ENCODE results near the gene SHKBP1.
A peak's percentile ranks its signal among the peaks of the same experiment; 100 is the strongest.

The SHKBP1 gene

DNA sequence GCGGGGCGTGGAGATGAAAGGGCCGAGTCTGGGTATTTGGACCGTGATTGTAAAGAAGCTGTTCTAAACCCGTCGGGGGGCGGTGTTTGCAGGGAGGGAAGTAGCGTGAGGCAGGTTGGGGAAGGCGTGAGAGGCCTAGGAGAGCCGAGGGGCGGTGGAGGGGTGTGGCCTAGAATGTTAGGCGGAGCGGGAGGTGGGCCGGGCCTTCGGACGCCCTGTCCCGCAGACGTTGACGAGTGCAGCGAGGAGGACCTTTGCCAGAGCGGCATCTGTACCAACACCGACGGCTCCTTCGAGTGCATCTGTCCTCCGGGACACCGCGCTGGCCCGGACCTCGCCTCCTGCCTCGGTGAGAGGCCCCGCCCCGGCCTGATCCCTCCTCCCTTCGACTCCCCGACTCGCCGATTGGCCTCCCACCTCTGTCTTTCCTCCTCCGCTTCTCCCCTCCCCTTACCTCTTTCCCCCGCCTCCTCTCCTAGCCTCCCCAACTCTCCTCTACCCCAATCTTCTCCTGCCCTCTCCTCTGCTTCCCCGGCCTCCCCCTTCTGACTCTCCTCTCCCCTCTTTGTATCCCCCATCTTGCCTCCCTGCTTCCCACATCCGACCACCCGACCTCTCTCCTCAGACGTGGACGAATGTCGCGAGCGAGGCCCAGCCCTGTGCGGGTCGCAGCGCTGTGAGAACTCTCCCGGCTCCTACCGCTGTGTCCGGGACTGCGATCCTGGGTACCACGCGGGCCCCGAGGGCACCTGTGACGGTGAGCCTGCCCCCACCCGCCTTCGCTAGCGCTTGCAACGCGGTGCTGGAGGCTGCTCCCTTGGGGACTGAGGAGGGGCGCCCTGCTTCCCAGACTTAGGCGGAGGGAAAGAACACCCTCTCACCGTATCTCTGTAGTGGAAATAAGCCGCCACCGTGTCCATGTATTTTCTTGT is 37.3 kb downstream of the SHKBP1 start:
- peak; percentile 62 for DNase-seq (ENCODE audit: low read depth)
- peak overlapping the region; percentile 80 for H3K4me3 ChIP-seq (ENCODE audit: low read depth, low read length)
- TF ChIP-seq, protein P1, sequence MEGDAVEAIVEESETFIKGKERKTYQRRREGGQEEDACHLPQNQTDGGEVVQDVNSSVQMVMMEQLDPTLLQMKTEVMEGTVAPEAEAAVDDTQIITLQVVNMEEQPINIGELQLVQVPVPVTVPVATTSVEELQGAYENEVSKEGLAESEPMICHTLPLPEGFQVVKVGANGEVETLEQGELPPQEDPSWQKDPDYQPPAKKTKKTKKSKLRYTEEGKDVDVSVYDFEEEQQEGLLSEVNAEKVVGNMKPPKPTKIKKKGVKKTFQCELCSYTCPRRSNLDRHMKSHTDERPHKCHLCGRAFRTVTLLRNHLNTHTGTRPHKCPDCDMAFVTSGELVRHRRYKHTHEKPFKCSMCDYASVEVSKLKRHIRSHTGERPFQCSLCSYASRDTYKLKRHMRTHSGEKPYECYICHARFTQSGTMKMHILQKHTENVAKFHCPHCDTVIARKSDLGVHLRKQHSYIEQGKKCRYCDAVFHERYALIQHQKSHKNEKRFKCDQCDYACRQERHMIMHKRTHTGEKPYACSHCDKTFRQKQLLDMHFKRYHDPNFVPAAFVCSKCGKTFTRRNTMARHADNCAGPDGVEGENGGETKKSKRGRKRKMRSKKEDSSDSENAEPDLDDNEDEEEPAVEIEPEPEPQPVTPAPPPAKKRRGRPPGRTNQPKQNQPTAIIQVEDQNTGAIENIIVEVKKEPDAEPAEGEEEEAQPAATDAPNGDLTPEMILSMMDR (IDR thresholded peaks at IDR 0.05; ENCODE audit: low read depth, low read length, missing control alignments) = no peak

DNA sequence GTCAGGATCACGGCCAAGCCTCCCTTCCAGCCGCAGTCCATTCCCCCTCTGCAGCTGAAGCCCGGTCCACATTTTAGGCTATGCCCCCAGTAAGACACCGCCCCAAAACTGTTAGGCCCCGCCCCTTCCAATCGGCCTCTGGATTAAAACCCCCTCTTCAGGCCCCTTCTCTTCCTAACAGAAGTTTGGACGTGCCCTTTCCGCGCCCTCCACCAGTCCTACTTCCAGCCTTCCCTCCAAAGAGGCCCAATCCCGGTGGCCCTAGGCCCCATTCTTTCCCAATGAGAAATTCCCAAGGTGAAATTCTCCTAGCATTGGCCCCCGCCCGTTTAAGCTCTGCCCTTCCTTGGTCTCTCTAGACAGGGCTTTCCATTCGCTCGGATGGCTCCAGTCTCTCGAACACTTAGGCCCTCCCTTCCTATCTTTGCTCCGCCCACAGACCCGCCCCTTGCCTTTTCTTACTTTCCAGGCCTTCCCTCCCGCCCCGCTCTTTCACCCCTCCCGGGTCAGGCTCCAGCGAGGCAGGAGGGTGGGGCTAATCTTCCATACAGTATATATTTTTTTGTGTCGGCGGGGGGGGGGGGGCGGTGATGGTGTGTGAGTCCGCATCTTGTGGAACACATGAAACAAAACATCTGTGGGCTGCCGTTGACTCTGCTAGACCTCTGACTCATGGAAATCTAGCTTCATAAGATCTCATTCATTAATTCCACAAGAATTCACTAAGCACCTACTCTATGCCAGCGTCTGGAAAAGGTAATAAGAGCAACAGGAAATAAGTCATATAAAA is 38.1 kb downstream of the SHKBP1 start:
- DNase-seq (ENCODE audit: low read depth) = no peak
- TF ChIP-seq, protein P1 (IDR thresholded peaks at IDR 0.05; ENCODE audit: low read depth, low read length, missing control alignments) = no peak
- peak overlapping the region; percentile 80 for H3K4me3 ChIP-seq (ENCODE audit: low read depth, low read length)

DNA sequence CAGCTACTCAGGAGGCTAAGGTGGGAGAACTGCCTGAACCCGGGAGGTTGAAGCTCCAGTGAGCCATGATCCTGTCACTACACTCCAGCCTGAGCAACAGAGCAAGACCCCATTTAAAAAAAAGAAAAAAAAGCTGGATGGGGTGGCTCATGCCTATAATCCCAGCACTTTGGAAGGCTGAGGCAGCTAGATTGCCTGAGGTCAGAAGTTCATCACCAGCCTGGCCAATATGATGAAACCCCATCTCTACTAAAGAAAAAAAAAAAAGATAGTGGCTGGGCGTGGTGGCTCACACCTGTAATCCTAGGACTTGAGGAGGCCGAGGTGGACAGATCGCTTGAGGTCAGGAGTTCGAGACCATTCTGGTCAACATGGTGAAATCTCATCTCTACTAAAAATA is 39.5 kb downstream of the SHKBP1 start:
- DNase-seq (ENCODE audit: low read depth) = no peak
- TF ChIP-seq, protein P1 (IDR thresholded peaks at IDR 0.05; ENCODE audit: low read depth, low read length, missing control alignments) = no peak
- H3K4me3 ChIP-seq (ENCODE audit: low read depth, low read length) = no peak overlapping the region

DNA sequence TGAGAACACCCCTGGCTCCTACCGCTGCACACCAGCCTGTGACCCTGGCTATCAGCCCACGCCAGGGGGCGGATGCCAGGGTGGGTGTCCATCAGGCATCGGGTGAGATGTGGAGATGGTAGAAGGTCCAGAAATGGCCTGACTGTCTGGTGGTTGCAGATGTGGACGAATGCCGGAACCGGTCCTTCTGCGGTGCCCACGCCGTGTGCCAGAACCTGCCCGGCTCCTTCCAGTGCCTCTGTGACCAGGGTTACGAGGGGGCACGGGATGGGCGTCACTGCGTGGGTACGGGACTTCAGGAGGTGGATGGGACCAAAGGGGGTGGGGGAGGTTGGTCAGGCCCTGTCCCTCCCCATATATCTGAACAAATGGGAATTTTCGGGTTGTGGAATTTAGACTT is 40.3 kb downstream of the SHKBP1 start:
- no peak overlapping the region for H3K4me3 ChIP-seq (ENCODE audit: low read depth, low read length)
- TF ChIP-seq, protein P1 (IDR thresholded peaks at IDR 0.05; ENCODE audit: low read depth, low read length, missing control alignments) = no peak
- DNase-seq (ENCODE audit: low read depth) = no peak

DNA sequence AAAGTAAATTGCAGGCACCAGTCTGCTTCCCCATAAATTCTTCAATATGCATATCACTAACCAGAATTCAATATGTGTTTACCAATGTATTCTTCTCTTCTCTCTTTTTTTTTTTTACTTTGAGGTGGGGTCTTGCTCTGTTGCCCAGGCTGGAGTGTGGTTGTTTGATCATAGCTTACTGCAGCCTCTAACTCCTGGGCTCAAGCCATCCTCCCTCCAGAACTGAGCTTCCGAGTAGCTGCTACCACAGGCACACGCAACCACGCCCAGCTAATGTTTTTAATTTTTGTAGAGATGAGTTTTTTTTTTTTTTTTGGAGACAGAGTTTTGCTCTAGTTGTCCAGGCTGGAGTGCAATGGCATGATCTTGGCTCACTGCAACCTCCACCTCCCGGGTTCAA is 41.3 kb downstream of the SHKBP1 start:
- no peak for DNase-seq (ENCODE audit: low read depth)
- H3K4me3 ChIP-seq (ENCODE audit: low read depth, low read length) = no peak overlapping the region
- TF ChIP-seq, protein P1 (IDR thresholded peaks at IDR 0.05; ENCODE audit: low read depth, low read length, missing control alignments) = no peak

DNA sequence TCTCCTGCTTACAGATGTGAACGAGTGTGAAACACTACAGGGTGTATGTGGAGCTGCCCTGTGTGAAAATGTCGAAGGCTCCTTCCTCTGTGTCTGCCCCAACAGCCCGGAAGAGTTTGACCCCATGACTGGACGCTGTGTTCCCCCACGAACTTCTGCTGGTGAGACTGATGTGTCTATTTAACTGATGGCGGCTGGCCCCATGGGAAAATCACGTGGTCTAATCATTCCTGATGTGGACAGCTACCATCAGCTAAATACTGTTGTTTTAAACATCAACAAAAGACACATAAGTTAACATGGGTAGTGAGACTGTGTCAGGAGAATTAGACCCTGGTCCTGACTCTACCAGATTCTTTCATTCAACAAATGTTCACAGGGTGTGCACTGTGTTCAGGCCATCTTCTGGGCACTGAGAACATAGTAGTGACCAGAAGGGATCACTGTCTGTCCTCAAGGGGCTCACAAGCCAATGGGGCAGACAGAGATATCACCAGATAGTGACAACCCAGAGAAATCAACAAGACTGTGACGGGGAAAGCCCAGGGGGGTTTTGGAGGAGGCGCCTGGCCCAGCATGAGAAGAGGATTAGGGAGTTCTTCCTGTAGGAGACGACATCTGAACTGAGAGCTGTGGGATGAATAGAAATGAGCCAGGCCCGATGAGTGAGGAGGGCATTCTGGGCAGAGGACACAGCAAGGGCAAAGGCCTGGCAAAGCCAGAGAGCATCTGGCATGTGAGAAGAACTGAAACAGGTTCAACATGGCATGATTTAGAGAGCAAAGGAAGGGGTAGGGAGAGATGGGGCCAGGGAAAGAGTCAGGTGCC is 42.9 kb downstream of the SHKBP1 start:
- TF ChIP-seq, protein P1 (IDR thresholded peaks at IDR 0.05; ENCODE audit: low read depth, low read length, missing control alignments) = no peak
- DNase-seq (ENCODE audit: low read depth) = no peak
- H3K4me3 ChIP-seq (ENCODE audit: low read depth, low read length) = no peak overlapping the region
